Stomach (tissue), 4 donors: ENCODE data around the gene KRT5.

Experiments used
- CTCF ChIP-seq, 7 experiments: fragments of 450-650 bp in 4 of 7; fragments of 200-600 bp in 3 of 7; sonication (generic) in 3 of 7; IDR thresholded peaks; one replicate each; pipeline ENCODE4 v1.5.1; 2016 to 2019; ENCODE audit warnings: antibody characterized with exemption in 7 of 7, control low read depth in 2 of 7, mild to moderate bottlenecking in 1 of 7
- POLR2A ChIP-seq, 4 donors: fragments of 450-650 bp; IDR thresholded peaks; one replicate each; pipeline ENCODE4 v1.6.1; 2016; ENCODE audit warnings: antibody characterized with exemption in 4 of 4, control low read depth in 2 of 4, mild to moderate bottlenecking in 1 of 4, moderate library complexity in 1 of 4
- POLR2AphosphoS5 ChIP-seq, 3 donors: sonication (generic); formaldehyde crosslinking; IDR thresholded peaks; one replicate each; pipeline ENCODE4 v1.6.1; 2016; ENCODE audit warnings: antibody characterized with exemption in 3 of 3

GRCh38 chr12:52515927-52516831 is 4.0 kb downstream of the KRT5 start:
- TF ChIP-seq CTCF (IDR thresholded peaks at IDR 0.05): no peak
- TF ChIP-seq POLR2AphosphoS5 (IDR thresholded peaks at IDR 0.05): no peak
- no peak for TF ChIP-seq POLR2A (IDR thresholded peaks at IDR 0.05)
